HepG2 (cell line): Measurements from ENCODE around the gene ECSIT. TPM values are rescaled to one million over a fixed set of nuclear protein-coding genes. Genes with fewer than 3 reads are reported as not detected.

Experiments
- FOXP4 ChIP-seq: sonication (generic); formaldehyde crosslinking; IDR thresholded peaks from 2 replicates; pipeline ENCODE4 v1.4.0; 2020; ENCODE audit warnings: missing genetic modification reagents
- GMEB1 ChIP-seq: sonication (generic); formaldehyde crosslinking; IDR thresholded peaks from 2 replicates; pipeline ENCODE4 v1.5.1; 2020; ENCODE audit warnings: missing genetic modification reagents, mild to moderate bottlenecking, borderline replicate concordance
- KLF12 ChIP-seq: sonication (generic); formaldehyde crosslinking; IDR thresholded peaks from 2 replicates; pipeline ENCODE4 v1.4.0; 2020; ENCODE audit warnings: missing genetic modification reagents, borderline replicate concordance
- KMT2B ChIP-seq: IDR thresholded peaks from 2 replicates; pipeline ENCODE4 v1.6.1; 2016; ENCODE audit warnings: missing genetic modification reagents, missing compliant biosample characterization
- MTA3 ChIP-seq: sonication (generic); formaldehyde crosslinking; IDR thresholded peaks from 2 replicates; pipeline ENCODE4 v1.4.0; 2020; ENCODE audit warnings: missing genetic modification reagents
- NRL ChIP-seq: sonication (generic); formaldehyde crosslinking; IDR thresholded peaks from 2 replicates; pipeline ENCODE4 v1.5.0; 2020; ENCODE audit warnings: missing genetic modification reagents, mild to moderate bottlenecking, moderate library complexity, borderline replicate concordance
- SMYD3 ChIP-seq: sonication (generic); formaldehyde crosslinking; IDR thresholded peaks from 2 replicates; pipeline ENCODE4 v1.8.1; 2023; ENCODE audit warnings: mild to moderate bottlenecking, missing genetic modification reagents
- TARDBP ChIP-seq: sonication (generic); formaldehyde crosslinking; IDR thresholded peaks from 2 replicates; pipeline ENCODE4 v1.8.0; 2022; ENCODE audit warnings: mild to moderate bottlenecking, missing genetic modification reagents
- ZNF101 ChIP-seq: sonication (generic); formaldehyde crosslinking; IDR thresholded peaks from 2 replicates; pipeline ENCODE4 v1.4.0; 2020; ENCODE audit warnings: mild to moderate bottlenecking, low read depth, missing genetic modification reagents, borderline replicate concordance
- ZNF446 ChIP-seq: sonication (generic); formaldehyde crosslinking; IDR thresholded peaks from 2 replicates; pipeline ENCODE4 v1.5.0; 2020; ENCODE audit warnings: mild to moderate bottlenecking, missing genetic modification reagents
- ZNF615 ChIP-seq: sonication (generic); formaldehyde crosslinking; IDR thresholded peaks from 2 replicates; pipeline ENCODE4 v1.5.0; 2020; ENCODE audit warnings: mild to moderate bottlenecking, missing genetic modification reagents, borderline replicate concordance
- polyA plus RNA-seq, 8 experiments: library from polyadenylated mRNA; depleted of rRNA in 3 of 8; stranded (reverse) in 7 of 8; unstranded in 1 of 8; fragments of >200 nt; fragmentation: Illumina TruSeq in 4 of 8; extraction: Trizol in 4 of 8; gene quantifications; 2 replicates each; pipeline versions ENCODE4 v1.2.1 to v1.2.3, GENCODE V29; 2011 to 2016; ENCODE audit warnings: low read depth in 4 of 8, missing spikeins in 1 of 8, mixed read lengths in 1 of 8; ENCODE audit not compliant: insufficient read depth in 1 of 8
- total RNA-seq, 5 experiments: library from RNA; depleted of rRNA; stranded (reverse); fragments of >200 nt; fragmentation: Illumina TruSeq; extraction: Trizol; gene quantifications; 2 replicates each; pipeline ENCODE4 v1.2.3, GENCODE V29; 2016; ENCODE audit warnings: low read depth in 1 of 5
- TF ChIP-seq, protein P1 (sequence below): sonication (generic); formaldehyde crosslinking; IDR thresholded peaks from 2 replicates; pipeline ENCODE4 v1.5.0; 2020; ENCODE audit warnings: mild to moderate bottlenecking, missing genetic modification reagents, borderline replicate concordance
- TF ChIP-seq, protein P2 (sequence below): IDR thresholded peaks from 2 replicates; pipeline ENCODE4 v1.4.0; 2020; ENCODE audit warnings: mild to moderate bottlenecking, missing genetic modification reagents

The ECSIT gene
- total and polyA plus RNA-seq, 2 of the 13 experiments (the other 11 are each of a cell fraction or from before 2014, with no cell fraction given): 36.4 to 62.3 TPM

DNA sequence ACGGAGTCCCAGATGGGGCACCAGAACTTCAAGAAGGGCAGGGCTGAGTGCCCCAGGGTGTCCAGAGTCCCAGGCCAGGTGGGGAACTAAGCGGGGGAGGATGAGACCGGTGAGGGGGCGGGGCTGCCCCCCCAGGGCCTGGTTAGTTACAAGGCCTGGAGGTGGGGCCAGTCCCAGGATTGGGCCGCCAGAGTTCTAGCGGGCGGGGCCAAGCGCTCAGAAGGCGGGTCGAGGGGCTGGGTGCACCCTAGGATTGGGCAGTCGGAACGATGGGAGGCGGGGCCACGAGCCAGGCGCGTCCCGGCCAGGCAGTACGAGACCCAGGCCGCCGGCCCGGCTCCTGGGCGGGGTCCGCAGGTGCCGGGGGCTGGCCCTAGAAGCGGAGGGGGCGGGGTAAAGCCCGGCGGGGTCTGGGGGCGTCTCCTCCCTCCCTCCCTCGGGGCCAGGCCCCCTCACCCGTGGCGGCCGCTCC is 23.9 kb downstream of the ECSIT start (continued):
- TF ChIP-seq, protein P1, sequence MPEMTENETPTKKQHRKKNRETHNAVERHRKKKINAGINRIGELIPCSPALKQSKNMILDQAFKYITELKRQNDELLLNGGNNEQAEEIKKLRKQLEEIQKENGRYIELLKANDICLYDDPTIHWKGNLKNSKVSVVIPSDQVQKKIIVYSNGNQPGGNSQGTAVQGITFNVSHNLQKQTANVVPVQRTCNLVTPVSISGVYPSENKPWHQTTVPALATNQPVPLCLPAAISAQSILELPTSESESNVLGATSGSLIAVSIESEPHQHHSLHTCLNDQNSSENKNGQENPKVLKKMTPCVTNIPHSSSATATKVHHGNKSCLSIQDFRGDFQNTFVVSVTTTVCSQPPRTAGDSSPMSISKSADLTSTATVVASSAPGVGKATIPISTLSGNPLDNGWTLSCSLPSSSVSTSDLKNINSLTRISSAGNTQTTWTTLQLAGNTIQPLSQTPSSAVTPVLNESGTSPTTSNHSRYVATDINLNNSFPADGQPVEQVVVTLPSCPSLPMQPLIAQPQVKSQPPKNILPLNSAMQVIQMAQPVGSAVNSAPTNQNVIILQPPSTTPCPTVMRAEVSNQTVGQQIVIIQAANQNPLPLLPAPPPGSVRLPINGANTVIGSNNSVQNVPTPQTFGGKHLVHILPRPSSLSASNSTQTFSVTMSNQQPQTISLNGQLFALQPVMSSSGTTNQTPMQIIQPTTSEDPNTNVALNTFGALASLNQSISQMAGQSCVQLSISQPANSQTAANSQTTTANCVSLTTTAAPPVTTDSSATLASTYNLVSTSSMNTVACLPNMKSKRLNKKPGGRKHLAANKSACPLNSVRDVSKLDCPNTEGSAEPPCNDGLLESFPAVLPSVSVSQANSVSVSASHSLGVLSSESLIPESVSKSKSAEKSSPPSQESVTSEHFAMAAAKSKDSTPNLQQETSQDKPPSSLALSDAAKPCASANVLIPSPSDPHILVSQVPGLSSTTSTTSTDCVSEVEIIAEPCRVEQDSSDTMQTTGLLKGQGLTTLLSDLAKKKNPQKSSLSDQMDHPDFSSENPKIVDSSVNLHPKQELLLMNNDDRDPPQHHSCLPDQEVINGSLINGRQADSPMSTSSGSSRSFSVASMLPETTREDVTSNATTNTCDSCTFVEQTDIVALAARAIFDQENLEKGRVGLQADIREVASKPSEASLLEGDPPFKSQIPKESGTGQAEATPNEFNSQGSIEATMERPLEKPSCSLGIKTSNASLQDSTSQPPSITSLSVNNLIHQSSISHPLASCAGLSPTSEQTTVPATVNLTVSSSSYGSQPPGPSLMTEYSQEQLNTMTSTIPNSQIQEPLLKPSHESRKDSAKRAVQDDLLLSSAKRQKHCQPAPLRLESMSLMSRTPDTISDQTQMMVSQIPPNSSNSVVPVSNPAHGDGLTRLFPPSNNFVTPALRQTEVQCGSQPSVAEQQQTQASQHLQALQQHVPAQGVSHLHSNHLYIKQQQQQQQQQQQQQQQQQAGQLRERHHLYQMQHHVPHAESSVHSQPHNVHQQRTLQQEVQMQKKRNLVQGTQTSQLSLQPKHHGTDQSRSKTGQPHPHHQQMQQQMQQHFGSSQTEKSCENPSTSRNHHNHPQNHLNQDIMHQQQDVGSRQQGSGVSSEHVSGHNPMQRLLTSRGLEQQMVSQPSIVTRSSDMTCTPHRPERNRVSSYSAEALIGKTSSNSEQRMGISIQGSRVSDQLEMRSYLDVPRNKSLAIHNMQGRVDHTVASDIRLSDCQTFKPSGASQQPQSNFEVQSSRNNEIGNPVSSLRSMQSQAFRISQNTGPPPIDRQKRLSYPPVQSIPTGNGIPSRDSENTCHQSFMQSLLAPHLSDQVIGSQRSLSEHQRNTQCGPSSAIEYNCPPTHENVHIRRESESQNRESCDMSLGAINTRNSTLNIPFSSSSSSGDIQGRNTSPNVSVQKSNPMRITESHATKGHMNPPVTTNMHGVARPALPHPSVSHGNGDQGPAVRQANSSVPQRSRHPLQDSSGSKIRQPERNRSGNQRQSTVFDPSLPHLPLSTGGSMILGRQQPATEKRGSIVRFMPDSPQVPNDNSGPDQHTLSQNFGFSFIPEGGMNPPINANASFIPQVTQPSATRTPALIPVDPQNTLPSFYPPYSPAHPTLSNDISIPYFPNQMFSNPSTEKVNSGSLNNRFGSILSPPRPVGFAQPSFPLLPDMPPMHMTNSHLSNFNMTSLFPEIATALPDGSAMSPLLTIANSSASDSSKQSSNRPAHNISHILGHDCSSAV (CRISPR knock-in tag): no peak
- TF ChIP-seq NRL (CRISPR knock-in tag): 0 out of 2 replicates have a peak, but pooled peaks have one; percentile 41
- TF ChIP-seq GMEB1 (CRISPR knock-in tag): no peak; the same call in 1 of the 2 replicates
- TF ChIP-seq SMYD3 (CRISPR knock-in tag): no peak
- TF ChIP-seq MTA3 (CRISPR knock-in tag): no peak
- TF ChIP-seq, protein P2, sequence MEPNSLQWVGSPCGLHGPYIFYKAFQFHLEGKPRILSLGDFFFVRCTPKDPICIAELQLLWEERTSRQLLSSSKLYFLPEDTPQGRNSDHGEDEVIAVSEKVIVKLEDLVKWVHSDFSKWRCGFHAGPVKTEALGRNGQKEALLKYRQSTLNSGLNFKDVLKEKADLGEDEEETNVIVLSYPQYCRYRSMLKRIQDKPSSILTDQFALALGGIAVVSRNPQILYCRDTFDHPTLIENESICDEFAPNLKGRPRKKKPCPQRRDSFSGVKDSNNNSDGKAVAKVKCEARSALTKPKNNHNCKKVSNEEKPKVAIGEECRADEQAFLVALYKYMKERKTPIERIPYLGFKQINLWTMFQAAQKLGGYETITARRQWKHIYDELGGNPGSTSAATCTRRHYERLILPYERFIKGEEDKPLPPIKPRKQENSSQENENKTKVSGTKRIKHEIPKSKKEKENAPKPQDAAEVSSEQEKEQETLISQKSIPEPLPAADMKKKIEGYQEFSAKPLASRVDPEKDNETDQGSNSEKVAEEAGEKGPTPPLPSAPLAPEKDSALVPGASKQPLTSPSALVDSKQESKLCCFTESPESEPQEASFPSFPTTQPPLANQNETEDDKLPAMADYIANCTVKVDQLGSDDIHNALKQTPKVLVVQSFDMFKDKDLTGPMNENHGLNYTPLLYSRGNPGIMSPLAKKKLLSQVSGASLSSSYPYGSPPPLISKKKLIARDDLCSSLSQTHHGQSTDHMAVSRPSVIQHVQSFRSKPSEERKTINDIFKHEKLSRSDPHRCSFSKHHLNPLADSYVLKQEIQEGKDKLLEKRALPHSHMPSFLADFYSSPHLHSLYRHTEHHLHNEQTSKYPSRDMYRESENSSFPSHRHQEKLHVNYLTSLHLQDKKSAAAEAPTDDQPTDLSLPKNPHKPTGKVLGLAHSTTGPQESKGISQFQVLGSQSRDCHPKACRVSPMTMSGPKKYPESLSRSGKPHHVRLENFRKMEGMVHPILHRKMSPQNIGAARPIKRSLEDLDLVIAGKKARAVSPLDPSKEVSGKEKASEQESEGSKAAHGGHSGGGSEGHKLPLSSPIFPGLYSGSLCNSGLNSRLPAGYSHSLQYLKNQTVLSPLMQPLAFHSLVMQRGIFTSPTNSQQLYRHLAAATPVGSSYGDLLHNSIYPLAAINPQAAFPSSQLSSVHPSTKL (CRISPR knock-in tag): peak; percentile 39; the same call in 1 of the 2 replicates
- no peak for TF ChIP-seq ZNF446 (CRISPR knock-in tag)
- no peak for TF ChIP-seq ZNF101 (CRISPR knock-in tag)
- TF ChIP-seq ZNF615 (CRISPR knock-in tag): no peak
- TF ChIP-seq TARDBP (CRISPR knock-in tag): no peak
- 0 out of 2 replicates have a peak, but pooled peaks have one; percentile 2 for TF ChIP-seq KLF12 (CRISPR knock-in tag)
- TF ChIP-seq FOXP4 (CRISPR knock-in tag): peak; percentile 32; the same call in 1 of the 2 replicates
- TF ChIP-seq KMT2B (CRISPR knock-in tag): no peak; the same call in 1 of the 2 replicates
